Measurements from ENCODE around the gene STRN4. TPM values are rescaled to one million over a fixed set of nuclear protein-coding genes. Genes with fewer than 3 reads are reported as not detected.

STRN4 gene
- polyA plus RNA-seq, 1 of the 3 experiments (the other 2 are of a cell fraction), result 92.8 TPM

DNA sequence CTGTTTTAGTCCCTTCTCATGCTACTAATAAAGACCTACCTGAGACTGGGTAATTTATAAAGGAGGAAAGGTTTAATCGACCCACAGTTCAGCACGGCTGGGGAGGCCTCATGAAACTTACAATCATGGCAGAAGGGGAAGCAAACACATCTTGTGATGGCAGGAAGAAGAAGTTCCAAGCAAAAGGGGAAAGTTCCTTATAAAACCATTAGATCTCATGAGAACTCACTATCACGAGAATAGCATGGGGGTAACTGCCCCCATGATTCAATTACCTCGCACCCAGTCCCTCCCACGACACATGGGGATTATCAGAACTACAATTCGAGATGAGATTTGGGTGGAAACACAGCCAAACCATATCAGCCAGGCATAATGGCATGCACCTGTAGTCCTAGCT, 13.0 kb upstream of the STRN4 start:
- H3F3A ChIP-seq (replicated peaks; ENCODE audit: insufficient read depth), result peaks cover 12% of the 10 kb centered on the region
- no peak overlapping the region for H3K4me3 ChIP-seq (ENCODE audit: low read depth in 2 of 2, low read length in 1 of 2)
- CTCF ChIA-PET, result interaction anchor here (7.5 kb wide), 1 partner anchor 81 kb away, joined by 170 read pairs; no protein-coding TSS in a partner anchor
- no peak overlapping the region; a peak in 1 of 4 replicates for H3K27ac ChIP-seq (ENCODE audit: low read depth in 2 of 2, low read length in 1 of 2)
- DNase-seq, result no peak
- POLR2A ChIA-PET, result no interaction called here
- H3K79me2 ChIP-seq (ENCODE audit: insufficient read depth), result no peaks in the 10 kb centered on the region
- H3K36me3 ChIP-seq (replicated peaks in 1 of 2; ENCODE audit: control insufficient read depth in 1 of 2, insufficient read depth in 2 of 2, low read length in 1 of 2), result peaks cover 2 to 5% of the 10 kb centered on the region in 2 experiments
- 96% methylated on average over 6 of the region's 6 CpGs for WGBS (ENCODE audit: low lambda C conversion rate)
- H4K20me1 ChIP-seq (ENCODE audit: insufficient read depth), result no peaks in the 10 kb centered on the region
- no peaks in the 10 kb centered on the region for H3K9me3 ChIP-seq
- H3K27me3 ChIP-seq (ENCODE audit: insufficient read depth), result no peaks in the 10 kb centered on the region
- H3K4me1 ChIP-seq (ENCODE audit: control insufficient read depth in 1 of 2, insufficient read depth in 2 of 2, low read depth in 1 of 2, low read length in 1 of 2), result no peaks in the 10 kb centered on the region
- no peak overlapping the region for H3K4me2 ChIP-seq
- no peak overlapping the region for H3K9ac ChIP-seq
- no peaks in the 10 kb centered on the region for H3K9me2 ChIP-seq
- H2AFZ ChIP-seq (ENCODE audit: low read depth), result no peak overlapping the region
- no peak for TF ChIP-seq CHD2 (IDR thresholded peaks at IDR 0.05; ENCODE audit: low read length, partially characterized antibody)
- no peak for TF ChIP-seq RAD21 (IDR thresholded peaks at IDR 0.05; ENCODE audit: low read length)
- TF ChIP-seq, protein P1, sequence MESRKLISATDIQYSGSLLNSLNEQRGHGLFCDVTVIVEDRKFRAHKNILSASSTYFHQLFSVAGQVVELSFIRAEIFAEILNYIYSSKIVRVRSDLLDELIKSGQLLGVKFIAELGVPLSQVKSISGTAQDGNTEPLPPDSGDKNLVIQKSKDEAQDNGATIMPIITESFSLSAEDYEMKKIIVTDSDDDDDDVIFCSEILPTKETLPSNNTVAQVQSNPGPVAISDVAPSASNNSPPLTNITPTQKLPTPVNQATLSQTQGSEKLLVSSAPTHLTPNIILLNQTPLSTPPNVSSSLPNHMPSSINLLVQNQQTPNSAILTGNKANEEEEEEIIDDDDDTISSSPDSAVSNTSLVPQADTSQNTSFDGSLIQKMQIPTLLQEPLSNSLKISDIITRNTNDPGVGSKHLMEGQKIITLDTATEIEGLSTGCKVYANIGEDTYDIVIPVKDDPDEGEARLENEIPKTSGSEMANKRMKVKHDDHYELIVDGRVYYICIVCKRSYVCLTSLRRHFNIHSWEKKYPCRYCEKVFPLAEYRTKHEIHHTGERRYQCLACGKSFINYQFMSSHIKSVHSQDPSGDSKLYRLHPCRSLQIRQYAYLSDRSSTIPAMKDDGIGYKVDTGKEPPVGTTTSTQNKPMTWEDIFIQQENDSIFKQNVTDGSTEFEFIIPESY (IDR thresholded peaks at IDR 0.05; ENCODE audit: borderline replicate concordance, low read depth), result no peak
- no peak for TF ChIP-seq RFX5 (IDR thresholded peaks at IDR 0.05; ENCODE audit: low read length)
- TF ChIP-seq, protein P2, sequence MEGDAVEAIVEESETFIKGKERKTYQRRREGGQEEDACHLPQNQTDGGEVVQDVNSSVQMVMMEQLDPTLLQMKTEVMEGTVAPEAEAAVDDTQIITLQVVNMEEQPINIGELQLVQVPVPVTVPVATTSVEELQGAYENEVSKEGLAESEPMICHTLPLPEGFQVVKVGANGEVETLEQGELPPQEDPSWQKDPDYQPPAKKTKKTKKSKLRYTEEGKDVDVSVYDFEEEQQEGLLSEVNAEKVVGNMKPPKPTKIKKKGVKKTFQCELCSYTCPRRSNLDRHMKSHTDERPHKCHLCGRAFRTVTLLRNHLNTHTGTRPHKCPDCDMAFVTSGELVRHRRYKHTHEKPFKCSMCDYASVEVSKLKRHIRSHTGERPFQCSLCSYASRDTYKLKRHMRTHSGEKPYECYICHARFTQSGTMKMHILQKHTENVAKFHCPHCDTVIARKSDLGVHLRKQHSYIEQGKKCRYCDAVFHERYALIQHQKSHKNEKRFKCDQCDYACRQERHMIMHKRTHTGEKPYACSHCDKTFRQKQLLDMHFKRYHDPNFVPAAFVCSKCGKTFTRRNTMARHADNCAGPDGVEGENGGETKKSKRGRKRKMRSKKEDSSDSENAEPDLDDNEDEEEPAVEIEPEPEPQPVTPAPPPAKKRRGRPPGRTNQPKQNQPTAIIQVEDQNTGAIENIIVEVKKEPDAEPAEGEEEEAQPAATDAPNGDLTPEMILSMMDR (IDR thresholded peaks at IDR 0.05), result no peak
- no peak for TF ChIP-seq EP300 (IDR thresholded peaks at IDR 0.05; ENCODE audit: borderline replicate concordance in 1 of 2, low read depth in 1 of 2, low read length in 1 of 2)
- TF ChIP-seq ELF1 (IDR thresholded peaks at IDR 0.05), result no peak
- TF ChIP-seq TEAD4 (IDR thresholded peaks at IDR 0.05; ENCODE audit: borderline replicate concordance, insufficient read depth), result no peak
- TF ChIP-seq, protein P3, sequence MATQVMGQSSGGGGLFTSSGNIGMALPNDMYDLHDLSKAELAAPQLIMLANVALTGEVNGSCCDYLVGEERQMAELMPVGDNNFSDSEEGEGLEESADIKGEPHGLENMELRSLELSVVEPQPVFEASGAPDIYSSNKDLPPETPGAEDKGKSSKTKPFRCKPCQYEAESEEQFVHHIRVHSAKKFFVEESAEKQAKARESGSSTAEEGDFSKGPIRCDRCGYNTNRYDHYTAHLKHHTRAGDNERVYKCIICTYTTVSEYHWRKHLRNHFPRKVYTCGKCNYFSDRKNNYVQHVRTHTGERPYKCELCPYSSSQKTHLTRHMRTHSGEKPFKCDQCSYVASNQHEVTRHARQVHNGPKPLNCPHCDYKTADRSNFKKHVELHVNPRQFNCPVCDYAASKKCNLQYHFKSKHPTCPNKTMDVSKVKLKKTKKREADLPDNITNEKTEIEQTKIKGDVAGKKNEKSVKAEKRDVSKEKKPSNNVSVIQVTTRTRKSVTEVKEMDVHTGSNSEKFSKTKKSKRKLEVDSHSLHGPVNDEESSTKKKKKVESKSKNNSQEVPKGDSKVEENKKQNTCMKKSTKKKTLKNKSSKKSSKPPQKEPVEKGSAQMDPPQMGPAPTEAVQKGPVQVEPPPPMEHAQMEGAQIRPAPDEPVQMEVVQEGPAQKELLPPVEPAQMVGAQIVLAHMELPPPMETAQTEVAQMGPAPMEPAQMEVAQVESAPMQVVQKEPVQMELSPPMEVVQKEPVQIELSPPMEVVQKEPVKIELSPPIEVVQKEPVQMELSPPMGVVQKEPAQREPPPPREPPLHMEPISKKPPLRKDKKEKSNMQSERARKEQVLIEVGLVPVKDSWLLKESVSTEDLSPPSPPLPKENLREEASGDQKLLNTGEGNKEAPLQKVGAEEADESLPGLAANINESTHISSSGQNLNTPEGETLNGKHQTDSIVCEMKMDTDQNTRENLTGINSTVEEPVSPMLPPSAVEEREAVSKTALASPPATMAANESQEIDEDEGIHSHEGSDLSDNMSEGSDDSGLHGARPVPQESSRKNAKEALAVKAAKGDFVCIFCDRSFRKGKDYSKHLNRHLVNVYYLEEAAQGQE (IDR thresholded peaks at IDR 0.05; ENCODE audit: low read depth, low read length), result no peak
